GM12873 (cell line): Measurements from ENCODE around the gene COL8A1.

Experiments used
- TF ChIP-seq, protein P1 (sequence below): IDR thresholded peaks from 2 replicates; pipeline ENCODE4 v1.5.1; 2012; ENCODE audit warnings: low read depth, mild to moderate bottlenecking, moderate library complexity, low read length, control low read depth; ENCODE audit not compliant: insufficient read depth; ENCODE audit errors: missing control alignments

Gene COL8A1

GRCh38 chr3:99648101-99648500, 9.7 kb downstream of the COL8A1 start:
- TF ChIP-seq, protein P1, sequence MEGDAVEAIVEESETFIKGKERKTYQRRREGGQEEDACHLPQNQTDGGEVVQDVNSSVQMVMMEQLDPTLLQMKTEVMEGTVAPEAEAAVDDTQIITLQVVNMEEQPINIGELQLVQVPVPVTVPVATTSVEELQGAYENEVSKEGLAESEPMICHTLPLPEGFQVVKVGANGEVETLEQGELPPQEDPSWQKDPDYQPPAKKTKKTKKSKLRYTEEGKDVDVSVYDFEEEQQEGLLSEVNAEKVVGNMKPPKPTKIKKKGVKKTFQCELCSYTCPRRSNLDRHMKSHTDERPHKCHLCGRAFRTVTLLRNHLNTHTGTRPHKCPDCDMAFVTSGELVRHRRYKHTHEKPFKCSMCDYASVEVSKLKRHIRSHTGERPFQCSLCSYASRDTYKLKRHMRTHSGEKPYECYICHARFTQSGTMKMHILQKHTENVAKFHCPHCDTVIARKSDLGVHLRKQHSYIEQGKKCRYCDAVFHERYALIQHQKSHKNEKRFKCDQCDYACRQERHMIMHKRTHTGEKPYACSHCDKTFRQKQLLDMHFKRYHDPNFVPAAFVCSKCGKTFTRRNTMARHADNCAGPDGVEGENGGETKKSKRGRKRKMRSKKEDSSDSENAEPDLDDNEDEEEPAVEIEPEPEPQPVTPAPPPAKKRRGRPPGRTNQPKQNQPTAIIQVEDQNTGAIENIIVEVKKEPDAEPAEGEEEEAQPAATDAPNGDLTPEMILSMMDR, result no peak

DNA sequence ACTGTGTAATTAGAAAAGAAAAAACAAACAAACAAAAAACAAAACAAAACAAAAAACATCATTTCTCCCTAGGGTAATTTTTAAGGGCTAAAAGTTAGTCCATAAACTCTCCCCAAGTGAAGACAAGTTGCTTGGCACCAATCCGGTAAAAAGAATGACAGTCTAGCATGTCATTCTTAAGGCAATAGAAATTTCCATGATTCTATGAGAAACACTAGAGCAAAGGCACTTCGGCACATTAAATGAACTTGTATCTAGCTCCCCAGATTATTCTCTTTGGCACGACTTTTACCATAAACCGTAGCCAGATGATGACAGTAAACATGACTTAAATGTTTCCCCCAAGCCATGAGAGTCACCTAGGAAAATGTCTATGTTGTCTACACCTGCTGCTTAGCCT, 10.1 kb downstream of the COL8A1 start:
- TF ChIP-seq, protein P1, result no peak

DNA sequence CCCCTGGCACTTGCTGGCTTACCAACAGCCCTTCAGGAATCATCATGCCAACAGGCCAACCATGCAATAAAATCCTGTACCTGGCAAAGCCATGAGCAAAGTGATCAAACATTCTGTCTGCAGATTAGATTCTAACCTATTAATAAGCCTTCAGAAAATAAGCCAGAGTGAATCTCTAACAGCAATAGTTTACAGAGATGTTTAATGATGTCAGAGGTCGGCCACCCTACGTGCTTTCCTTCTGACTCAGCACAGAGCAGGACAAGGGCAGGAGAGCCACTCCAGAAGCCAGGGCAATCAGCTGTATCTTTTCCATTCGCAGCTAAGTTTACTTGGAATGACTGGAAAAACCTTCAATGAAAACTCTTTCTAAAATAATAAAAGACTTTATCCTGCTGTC, 13.1 kb downstream of the COL8A1 start:
- TF ChIP-seq, protein P1, result no peak

GRCh38 chr3:99656624-99657023, 18.2 kb downstream of the COL8A1 start:
- TF ChIP-seq, protein P1, result no peak

- TF ChIP-seq, protein P1, result no peak
These were observed 19.9 kb downstream of the COL8A1 start for GRCh38 chr3:99658274-99658673.

- TF ChIP-seq, protein P1, result no peak
These were observed 20.6 kb downstream of the COL8A1 start for GRCh38 chr3:99659032-99659431.

GRCh38 chr3:99659951-99660350, 21.6 kb downstream of the COL8A1 start:
- TF ChIP-seq, protein P1, result no peak

- TF ChIP-seq, protein P1, result no peak
These were observed 24.6 kb downstream of the COL8A1 start for GRCh38 chr3:99662838-99663570.
